Measurements from ENCODE around the gene SERTAD3.
A peak's percentile ranks its signal among the peaks of the same experiment; 100 is the strongest.

The SERTAD3 gene

DNA sequence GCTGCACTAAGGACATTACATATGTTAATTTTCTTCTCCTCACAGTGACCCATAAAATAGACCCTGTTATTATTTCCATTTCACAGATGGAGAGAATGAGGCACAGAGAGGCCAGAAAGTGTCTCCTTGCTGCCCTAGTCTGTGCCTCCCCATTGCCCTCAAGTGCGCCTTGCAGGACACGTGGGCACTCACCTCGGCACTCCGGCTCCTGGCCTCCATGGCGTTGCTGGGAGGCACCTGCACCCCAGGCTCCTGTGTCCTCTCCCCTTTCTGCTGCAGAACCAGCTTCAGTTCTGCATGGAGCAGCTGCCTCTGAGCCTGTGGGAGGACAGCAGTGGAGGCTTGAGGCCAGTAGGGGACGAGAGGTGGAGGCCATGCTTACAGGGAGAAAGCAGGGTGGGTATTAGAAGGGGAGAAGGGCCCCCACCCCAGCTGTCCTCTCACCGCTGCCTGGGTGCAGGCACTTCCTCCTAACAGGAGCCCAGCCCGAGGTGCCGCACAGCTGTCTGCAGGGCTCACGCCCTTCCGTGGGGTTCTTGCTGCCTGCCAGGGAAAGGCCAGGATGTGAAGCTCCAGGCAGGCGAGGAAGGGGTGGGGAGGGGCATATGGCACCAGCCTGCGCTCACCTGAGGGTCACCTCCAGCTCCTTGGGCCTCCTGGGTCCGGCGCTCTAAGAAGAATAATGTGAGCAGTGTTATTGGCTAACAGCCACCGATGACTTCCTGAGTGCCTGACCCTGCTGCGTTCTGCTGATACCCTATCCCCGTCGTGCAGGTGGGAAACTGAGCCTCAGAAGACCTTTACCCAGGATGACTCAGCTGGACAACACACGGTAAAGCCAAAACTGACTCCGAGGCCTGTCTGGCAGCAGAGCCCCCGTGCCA is 36.2 kb downstream of the SERTAD3 start:
- DNase-seq: no peak

DNA sequence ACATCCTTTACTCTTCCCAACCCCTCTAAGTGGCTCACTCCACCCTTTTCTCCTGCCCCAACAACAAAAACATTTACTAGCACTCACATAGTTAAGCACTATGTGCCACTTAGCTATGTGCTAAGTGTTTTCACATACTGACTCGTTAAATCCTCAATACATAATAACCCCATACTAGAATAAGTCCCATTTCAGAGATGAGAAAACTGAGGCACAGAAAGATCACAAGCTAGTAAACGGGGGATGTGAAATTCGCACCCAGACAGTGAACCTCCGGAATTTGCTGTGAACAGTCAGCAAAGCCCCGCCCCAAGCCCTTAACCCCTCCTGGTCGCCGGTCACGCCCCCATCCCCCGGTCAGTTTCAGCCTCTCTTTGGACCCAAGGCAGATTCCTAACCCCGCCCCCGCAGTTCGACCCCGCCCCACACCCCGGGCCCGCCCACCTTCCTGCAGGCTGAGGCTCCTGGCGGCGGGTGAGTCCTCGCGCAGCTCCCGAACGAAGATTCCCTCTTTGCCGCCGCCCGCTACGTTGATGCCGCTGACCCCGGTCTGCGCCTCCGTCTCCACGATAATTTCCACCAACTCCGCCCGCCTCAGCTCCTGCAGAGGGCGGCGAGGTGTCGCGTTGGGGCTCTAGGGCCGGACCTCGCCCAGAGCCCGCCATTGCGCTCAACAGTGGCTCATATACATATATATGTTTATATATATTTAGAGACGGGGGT is 40.7 kb downstream of the SERTAD3 start:
- DNase-seq: peak; percentile 96

DNA sequence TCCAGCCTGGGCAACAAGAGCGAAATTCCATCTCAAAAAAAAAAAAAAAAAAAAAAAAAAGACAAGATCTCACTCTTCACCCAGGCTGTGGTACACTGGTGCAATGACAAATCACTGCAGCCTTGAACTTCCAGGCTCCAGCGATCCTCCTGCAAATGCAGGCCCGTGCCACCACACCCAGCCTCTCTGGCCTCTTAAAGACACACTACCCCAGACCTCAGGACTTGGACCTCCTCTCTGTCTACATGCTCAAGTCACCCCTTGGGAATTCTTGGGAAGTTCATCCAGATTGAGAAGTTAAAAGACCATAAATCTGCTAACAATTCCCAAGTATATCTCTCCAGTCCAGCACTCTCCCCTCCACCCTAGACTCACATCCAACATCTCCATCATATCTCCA is 43.6 kb downstream of the SERTAD3 start:
- DNase-seq: no peak

DNA sequence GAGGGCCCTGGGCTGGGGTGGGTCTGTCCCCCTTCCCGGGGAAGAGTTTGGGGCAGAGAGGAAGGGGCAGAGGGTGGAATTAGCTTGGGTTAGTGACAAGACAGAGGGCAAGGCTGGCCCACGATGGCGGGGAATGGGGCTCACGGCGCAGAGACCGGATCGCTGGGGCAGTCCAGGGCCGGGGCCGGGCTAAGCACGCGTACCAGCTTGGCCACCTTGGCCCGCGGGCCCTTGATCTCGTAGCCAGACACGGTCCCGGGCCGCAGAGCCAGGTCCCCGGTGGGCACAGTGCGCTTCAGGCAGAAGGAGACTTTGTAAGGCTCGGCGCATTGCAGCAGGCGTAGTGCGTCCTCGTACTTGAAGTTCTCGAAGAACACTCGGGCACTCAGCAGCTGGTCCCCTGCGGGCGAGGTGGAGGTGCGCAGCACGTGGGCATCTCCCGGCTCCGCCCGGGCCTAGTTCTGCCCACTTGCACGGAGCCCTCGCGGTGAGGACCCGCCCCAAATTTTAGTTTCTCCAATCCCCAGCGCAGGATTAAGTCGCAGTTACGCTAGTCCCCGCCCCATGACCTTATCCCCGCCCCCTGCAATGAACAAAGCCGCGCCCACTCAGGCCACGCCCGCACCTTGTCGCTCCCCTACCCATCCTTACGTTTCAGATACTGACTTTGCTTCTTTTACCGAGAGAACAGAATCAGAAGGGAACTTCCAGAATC is 45.6 kb downstream of the SERTAD3 start:
- DNase-seq: no peak

DNA sequence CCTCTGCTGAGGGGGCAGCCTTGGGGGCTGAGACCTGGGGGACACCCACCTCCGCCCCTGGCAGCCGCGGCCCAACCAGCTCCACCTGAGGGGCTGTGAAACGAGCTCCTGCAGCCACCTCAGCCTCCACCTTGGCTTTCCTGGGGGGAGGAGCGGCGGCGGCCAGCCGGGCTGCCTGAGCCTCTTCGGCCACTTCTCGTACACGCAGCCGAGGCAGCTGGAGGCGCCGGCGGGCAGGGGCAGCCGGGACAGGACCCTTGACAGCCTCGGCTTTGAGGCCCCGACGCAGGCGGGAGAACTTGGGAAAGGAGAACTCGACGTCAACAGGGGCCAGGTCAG is 46.6 kb downstream of the SERTAD3 start:
- no peak for DNase-seq

DNA sequence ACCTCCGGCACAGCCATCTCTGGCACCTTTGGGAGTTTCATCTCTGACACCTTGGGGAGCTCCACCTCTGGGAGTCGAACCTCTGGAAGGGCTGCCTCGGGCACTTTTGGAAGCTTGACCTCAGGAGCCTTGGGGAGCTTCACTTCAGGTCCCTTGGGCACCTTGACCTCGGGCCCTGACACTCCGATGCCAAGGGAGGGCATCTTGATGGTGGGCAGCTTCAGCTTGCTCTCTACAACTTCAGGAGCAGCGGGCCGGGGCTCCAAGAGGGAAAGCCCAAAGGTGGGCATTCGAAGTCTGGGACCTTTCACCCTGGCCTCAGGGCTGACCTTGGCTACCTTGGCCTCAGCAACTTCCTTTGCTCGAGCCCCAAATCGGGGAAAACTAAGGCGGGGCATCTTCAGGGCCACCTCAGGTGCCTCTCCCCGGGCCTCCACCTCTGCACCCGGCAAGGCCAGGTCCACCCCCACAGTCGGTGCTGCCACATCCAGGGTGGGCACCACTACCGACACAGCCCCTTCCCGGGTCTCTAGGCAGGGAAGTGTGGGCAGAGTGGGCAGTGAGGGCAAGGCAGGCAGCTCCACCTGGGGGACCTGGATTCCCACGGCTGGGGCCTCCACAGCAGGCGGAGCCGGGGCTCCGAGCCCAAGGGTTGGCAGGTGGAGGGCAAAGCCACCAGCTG is 47.1 kb downstream of the SERTAD3 start:
- DNase-seq: no peak

DNA sequence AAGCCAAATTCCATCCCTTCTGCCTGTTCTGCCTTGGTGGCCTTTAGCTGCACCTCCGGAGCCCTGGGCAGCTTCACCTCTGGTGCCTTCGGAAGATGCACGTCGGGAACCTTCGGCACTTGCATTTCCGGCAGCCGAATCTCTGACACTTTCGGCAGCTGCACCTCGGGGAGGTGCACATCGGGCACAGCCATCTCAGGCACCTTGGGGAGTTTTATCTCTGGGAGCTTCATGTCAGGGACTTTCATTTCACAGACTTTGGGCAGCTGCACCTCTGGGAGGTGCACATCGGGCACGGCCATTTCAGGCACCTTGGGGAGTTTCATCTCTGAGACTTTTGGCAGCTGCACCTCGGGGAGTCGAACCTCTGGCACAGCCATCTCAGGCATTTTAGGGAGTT is 48.2 kb downstream of the SERTAD3 start:
- no peak for DNase-seq

DNA sequence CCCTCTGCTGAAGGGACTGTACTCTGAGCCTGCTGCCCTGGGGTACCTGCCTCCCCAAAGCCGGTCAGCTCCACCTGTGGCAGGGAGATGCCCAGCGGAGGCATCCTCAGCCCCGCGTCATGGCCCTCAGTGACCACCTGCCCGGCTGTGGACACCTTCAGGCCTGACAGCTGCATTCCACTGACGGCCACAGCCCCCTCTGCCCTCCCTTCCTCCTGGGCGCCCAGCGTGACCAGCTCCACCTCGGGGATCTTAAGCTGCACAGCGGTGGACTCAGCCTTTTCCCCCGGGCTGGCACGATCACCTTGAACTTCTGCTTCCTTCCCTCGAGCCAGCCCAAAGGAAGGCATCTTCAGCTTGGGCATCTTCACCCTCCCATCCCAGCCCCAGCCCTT is 49.3 kb downstream of the SERTAD3 start:
- no peak for DNase-seq

DNA sequence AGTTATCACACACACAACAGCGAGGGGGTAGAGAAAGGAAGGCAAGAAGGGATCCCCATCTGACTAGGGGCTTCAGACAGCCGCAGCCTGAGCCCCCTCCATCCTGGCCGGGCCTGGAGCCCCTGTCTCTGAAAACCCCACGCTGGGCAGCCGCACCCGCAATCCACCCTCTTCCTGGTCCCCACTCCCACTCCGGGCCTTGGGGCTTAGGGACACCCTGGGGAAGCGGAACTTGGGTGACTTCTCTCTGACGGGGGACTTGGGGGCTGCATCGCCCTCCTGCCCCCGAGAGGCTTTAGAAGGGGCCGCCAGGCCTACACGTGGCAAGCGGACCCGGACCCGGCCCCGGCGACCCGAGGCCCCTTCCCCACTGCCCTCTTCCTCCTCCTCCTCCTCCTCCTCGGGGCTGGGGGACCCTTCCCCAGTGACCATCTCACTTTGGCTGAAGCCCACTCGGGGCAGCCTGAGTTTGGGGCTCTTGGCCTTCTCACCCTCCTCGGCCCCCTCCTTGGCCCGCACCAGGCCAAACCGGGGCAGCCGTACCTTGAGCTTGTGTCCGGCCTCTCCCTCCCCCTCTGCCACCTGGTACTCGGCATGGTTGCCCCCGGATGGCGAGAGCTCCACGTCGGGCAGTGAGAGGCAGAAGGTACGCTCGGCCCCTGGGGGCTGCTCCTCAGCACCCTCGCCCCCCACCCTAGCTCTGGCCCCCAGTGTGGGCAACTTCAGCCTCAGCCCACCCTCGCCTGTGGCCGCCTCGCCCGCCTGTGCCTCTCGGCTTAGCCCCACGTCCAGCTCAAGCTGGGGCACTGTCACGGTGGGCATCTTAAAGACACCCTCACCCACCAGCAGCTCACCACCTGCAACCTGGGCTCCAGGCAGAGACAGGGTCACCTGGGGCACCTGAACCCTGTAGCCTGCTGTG is 50.0 kb downstream of the SERTAD3 start:
- no peak for DNase-seq

DNA sequence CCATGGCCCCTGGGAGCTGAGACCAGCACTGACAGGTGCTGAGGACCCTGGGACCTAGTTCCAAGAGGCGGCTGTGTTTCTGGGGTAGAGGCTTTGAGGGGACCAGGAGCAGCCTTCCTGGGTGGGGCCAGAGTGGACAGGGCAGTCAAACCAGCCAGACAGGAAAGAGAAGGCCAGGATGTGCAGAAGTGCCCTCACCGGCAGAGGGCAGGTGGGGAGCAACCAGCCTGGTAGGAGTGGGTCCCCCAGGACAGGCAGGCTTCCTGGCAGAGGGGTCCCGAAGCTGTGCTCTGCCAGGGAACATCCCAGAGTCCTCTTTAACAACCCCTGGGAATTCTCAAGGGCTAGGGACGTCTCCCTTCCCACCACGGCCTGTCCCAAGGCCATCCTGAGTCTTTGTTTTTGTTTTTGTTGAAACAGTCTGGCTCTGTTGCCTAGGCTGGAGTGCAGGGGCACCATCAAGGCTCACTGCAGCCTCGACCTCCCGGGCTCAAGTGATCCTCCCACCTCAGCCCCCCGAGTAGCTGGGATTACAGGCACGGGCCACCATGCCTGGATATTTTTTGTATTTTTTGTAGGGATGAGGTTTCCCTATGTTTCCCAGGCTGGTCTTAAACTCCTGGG is 51.1 kb downstream of the SERTAD3 start:
- no peak for DNase-seq

DNA sequence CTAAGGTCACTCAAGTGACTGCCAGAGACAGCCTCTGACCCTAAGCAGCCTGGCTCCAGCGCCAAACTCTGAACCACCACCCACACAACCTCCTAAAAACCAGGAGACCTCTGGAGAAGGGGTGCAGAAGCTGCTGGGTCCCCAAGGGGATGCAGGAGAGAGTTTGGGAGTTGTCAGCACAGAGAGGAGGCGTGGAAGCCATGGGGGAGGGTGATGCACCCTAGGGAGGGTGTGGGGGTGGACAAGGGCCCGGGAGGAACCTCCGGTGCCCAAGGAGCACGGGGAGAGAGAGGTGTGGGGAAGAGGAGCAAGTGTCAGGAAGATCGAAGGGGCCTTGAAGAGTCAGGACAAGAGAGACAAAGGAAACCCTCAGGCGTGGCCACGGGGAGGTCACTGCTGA is 52.0 kb downstream of the SERTAD3 start:
- no peak for DNase-seq
